Measurements from ENCODE around the gene STAG1.
"Not testable (repeated sequence)": the region's sequence is repeated elsewhere in the genome, so short reads cannot be mapped to it uniquely, and the experiment has no call there.

The STAG1 gene

DNA sequence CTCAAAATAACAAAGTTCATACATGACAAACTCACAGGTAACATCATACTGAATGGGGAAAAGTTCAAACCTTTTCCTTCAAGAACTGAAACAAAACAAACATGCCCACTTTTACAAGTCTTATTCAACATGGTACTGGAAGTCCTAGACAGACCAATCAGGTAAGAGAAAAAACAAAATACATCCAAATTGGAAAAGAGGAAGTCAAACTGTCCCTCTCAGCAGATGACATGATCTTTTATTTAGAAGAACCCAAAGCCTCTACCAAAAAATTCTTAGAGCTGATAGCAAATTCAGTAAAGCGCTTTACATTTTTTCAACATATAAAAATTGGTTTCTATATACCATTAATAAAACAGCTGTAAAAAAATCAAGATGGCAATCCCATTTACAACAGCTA is 219.4 kb downstream of the STAG1 start:
- Histone ChIP-seq H3K9ac (ENCODE audit: low read length) (no peak overlapping the region), H3K4me1 (ENCODE audit: insufficient read depth, low read length) (no peaks in the 10 kb centered on the region), H3K27ac (ENCODE audit: low read depth, low read length) (no peak overlapping the region), H3K4me3 (ENCODE audit: low read depth in 1 of 2, low read length in 2 of 2) (no peak overlapping the region), H3K9me3 (ENCODE audit: low read length) (no peaks in the 10 kb centered on the region), H3K36me3 (ENCODE audit: insufficient read depth, low read length) (no peaks in the 10 kb centered on the region), H3K27me3 (ENCODE audit: control insufficient read depth in 1 of 2, insufficient read depth in 2 of 2, low read length in 2 of 2) (no peaks in the 10 kb centered on the region)

DNA sequence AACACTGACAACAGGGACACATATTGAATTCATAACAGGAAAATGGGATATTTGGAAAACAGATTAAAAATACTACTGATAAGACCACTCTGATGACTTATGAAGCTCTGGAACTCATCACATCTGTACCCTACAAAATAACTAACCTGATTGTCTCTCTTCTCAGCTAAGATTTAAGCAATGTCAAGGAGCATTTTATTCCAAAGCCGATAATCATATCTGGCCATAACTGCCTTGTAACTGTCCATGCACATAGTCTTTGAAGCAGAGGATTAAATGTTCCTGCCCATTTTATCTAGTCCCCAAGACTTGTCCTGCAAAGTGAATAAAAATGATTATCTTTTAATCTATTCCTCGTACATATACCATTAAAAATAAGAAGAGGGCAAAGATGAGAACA is 234.1 kb downstream of the STAG1 start:
- Histone ChIP-seq H3K27ac (ENCODE audit: low read depth, low read length) (no peak overlapping the region), H3K4me3 (ENCODE audit: low read depth in 1 of 2, low read length in 2 of 2) (no peak overlapping the region), H3K4me1 (ENCODE audit: insufficient read depth, low read length) (no peaks in the 10 kb centered on the region), H3K36me3 (ENCODE audit: insufficient read depth, low read length) (peaks cover 8% of the 10 kb centered on the region), H3K27me3 (ENCODE audit: control insufficient read depth in 1 of 2, insufficient read depth in 2 of 2, low read length in 2 of 2) (no peaks in the 10 kb centered on the region), H3K9ac (ENCODE audit: low read length) (no peak overlapping the region), H3K9me3 (ENCODE audit: low read length) (no peaks in the 10 kb centered on the region)

DNA sequence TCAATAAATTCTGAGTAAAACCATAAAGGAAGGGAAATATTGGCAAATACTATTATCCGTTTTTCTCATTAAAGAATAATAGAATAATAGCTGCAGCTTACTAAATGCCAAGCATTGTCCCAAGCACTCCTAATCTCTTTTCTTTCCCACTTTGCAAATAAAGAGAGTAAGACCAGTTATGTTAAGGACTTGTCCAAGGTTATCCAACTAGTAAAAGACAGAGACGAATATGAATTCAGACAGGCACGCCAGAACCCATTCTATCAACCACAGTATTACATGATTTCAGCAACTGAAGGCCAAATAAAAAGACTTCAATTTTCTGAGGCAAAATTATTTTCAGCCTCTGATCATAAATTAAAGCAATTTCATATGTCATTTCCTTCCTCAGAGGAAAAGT is 235.5 kb downstream of the STAG1 start:
- no peak overlapping the region for H3K27ac ChIP-seq (ENCODE audit: low read depth, low read length)
- peaks cover 8% of the 10 kb centered on the region for H3K36me3 ChIP-seq (ENCODE audit: insufficient read depth, low read length)
- H3K27me3 ChIP-seq (ENCODE audit: control insufficient read depth in 1 of 2, insufficient read depth in 2 of 2, low read length in 2 of 2), result no peaks in the 10 kb centered on the region
- no peaks in the 10 kb centered on the region for H3K4me1 ChIP-seq (ENCODE audit: insufficient read depth, low read length)
- no peak overlapping the region for H3K9ac ChIP-seq (ENCODE audit: low read length)
- no peaks in the 10 kb centered on the region for H3K9me3 ChIP-seq (ENCODE audit: low read length)
- H3K4me3 ChIP-seq (ENCODE audit: low read depth in 1 of 2, low read length in 2 of 2), result no peak overlapping the region

DNA sequence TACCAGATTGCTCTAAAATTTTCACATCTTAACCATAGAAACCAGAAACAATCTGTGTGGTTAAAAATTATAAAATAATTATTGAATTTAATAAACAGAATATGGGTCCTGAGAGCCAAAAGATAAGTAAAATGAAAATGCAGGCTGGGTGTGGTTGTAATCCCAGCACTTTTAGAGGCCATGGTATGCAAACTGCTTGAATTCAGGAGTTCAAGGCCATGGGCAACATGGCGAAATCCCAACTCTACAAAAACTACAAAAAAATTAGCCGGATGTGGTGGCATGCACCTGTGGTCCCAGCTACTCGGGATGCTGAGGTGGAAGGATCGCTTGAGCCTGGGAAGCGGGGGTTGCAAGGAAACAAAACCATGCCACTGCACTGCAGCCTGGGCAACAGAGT is 236.1 kb downstream of the STAG1 start:
- Histone ChIP-seq H3K27ac (ENCODE audit: low read depth, low read length) (no peak overlapping the region), H3K9ac (ENCODE audit: low read length) (no peak overlapping the region), H3K4me1 (ENCODE audit: insufficient read depth, low read length) (no peaks in the 10 kb centered on the region), H3K36me3 (ENCODE audit: insufficient read depth, low read length) (peaks cover 8% of the 10 kb centered on the region), H3K27me3 (ENCODE audit: control insufficient read depth in 1 of 2, insufficient read depth in 2 of 2, low read length in 2 of 2) (no peaks in the 10 kb centered on the region), H3K9me3 (ENCODE audit: low read length) (no peaks in the 10 kb centered on the region), H3K4me3 (ENCODE audit: low read depth in 1 of 2, low read length in 2 of 2) (no peak overlapping the region)

DNA sequence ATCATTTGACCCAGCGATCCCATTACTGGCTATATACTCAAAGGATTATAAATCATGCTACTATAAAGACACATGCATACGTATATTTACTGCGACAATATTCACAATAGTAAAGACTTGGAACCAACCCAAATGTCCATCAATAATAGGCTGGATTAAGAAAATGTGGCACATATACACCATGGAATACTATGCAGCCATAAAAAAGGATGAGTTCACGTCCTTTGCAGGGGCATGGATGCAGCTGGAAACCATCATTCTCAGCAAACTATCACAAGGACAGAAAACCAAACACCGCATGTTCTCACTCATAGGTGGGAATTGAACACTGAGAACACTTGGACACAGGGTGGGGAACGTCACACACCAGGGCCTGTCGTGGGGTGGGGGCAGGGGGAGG is 237.6 kb downstream of the STAG1 start:
- not testable (repeated sequence) for H3K36me3 ChIP-seq (ENCODE audit: insufficient read depth, low read length); H3K9ac ChIP-seq (ENCODE audit: low read length); H3K27me3 ChIP-seq (ENCODE audit: control insufficient read depth in 1 of 2, insufficient read depth in 2 of 2, low read length in 2 of 2); H3K9me3 ChIP-seq (ENCODE audit: low read length); H3K4me1 ChIP-seq (ENCODE audit: insufficient read depth, low read length); H3K4me3 ChIP-seq (ENCODE audit: low read depth in 1 of 2, low read length in 2 of 2); H3K27ac ChIP-seq (ENCODE audit: low read depth, low read length)

DNA sequence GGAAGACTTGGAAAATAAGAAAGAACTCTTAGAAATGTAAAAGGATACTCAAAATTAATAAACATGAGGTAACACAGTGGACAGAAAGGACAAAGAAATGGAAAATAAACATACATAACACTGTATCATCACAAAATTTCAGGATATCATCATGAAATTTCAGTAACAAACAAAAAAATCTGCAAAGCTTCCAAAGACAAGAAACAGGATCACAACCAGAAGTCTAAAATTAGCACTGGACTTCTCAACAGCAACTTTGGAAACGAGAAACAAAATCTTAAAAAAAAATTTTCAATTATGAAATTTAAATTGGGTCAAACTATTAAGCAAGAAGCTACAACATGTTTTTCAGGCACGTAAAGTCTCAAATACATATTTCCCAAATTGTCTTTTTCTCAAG is 238.8 kb downstream of the STAG1 start:
- no peak overlapping the region for H3K9ac ChIP-seq (ENCODE audit: low read length)

DNA sequence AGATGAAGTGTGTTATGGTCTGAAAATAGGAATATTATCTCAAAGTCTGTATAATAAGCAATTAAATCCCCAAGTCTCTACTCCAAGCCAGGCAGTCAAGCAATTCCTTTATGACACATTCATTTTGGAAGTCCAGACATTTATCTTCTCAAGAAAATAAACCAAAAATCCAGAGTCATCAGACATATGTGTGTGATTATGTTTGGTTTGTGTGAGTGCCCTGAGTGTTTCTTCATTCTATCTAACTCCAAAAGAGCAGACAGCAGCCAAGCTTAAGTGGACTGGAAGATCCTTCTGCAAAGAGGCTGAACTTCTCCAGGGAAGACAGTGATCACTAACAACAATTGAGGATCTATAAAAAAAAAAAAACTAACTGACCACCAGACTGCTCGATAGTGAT is 239.8 kb downstream of the STAG1 start:
- no peaks in the 10 kb centered on the region for H3K4me1 ChIP-seq (ENCODE audit: insufficient read depth, low read length)
- H3K36me3 ChIP-seq (ENCODE audit: insufficient read depth, low read length), result no peaks in the 10 kb centered on the region
- no peak overlapping the region for H3K9ac ChIP-seq (ENCODE audit: low read length)
- no peaks in the 10 kb centered on the region for H3K9me3 ChIP-seq (ENCODE audit: low read length)
- H3K4me3 ChIP-seq (ENCODE audit: low read depth in 1 of 2, low read length in 2 of 2), result no peak overlapping the region
- no peak overlapping the region for H3K27ac ChIP-seq (ENCODE audit: low read depth, low read length)
- H3K27me3 ChIP-seq (ENCODE audit: control insufficient read depth in 1 of 2, insufficient read depth in 2 of 2, low read length in 2 of 2), result no peaks in the 10 kb centered on the region

More for the DNA sequence above, 238.8 kb downstream of the STAG1 start:
- H3K27me3 ChIP-seq (ENCODE audit: control insufficient read depth in 1 of 2, insufficient read depth in 2 of 2, low read length in 2 of 2), result no peaks in the 10 kb centered on the region
- H3K27ac ChIP-seq (ENCODE audit: low read depth, low read length), result no peak overlapping the region
- H3K36me3 ChIP-seq (ENCODE audit: insufficient read depth, low read length), result peaks cover 4% of the 10 kb centered on the region
- no peak overlapping the region for H3K4me3 ChIP-seq (ENCODE audit: low read depth in 1 of 2, low read length in 2 of 2)
- H3K4me1 ChIP-seq (ENCODE audit: insufficient read depth, low read length), result no peaks in the 10 kb centered on the region
- H3K9me3 ChIP-seq (ENCODE audit: low read length), result no peaks in the 10 kb centered on the region

DNA sequence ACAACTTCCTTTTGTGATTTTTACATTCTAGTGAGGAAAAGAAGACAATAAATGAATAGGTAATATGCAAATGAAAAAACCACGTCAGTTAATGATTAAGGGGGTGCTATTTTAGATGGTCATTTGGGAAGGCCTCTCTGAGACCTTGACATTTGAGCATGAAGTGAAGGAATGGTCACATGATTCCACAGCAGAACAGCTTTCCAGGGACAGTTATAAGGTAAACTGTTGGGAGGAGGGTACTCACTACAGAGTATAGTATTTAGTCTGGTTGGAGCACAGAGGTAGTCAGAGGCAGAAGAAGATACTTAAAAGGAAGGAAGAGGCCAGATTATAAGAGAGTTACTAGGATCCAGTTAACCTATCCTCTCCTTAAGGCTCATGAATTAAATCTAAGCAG is 246.5 kb downstream of the STAG1 start:
- Histone ChIP-seq H3K27me3 (ENCODE audit: control insufficient read depth in 1 of 2, insufficient read depth in 2 of 2, low read length in 2 of 2) (no peaks in the 10 kb centered on the region), H3K4me1 (ENCODE audit: insufficient read depth, low read length) (no peaks in the 10 kb centered on the region), H3K9me3 (ENCODE audit: low read length) (no peaks in the 10 kb centered on the region), H3K27ac (ENCODE audit: low read depth, low read length) (no peak overlapping the region), H3K36me3 (ENCODE audit: insufficient read depth, low read length) (peaks cover 2% of the 10 kb centered on the region), H3K4me3 (ENCODE audit: low read depth in 1 of 2, low read length in 2 of 2) (no peak overlapping the region), H3K9ac (ENCODE audit: low read length) (no peak overlapping the region)

DNA sequence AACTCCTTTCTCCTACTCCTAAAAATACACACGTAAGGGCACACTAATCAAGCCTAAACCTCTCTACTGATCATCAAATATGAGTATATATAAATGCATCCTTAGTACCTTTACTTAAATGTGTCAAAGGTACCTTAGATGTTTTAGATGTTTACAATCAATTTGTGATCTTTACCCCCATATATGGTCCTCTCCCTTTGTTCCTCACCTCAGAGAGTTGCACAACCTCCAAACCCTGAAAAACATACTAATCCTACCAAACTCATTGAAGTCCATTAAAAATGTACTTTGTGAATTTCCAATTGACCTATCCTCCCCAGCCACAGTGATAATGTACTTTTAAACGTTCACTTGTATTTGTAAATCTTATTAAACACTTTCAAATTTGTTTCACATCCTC is 249.1 kb downstream of the STAG1 start:
- no peaks in the 10 kb centered on the region for H3K27me3 ChIP-seq (ENCODE audit: control insufficient read depth in 1 of 2, insufficient read depth in 2 of 2, low read length in 2 of 2)

DNA sequence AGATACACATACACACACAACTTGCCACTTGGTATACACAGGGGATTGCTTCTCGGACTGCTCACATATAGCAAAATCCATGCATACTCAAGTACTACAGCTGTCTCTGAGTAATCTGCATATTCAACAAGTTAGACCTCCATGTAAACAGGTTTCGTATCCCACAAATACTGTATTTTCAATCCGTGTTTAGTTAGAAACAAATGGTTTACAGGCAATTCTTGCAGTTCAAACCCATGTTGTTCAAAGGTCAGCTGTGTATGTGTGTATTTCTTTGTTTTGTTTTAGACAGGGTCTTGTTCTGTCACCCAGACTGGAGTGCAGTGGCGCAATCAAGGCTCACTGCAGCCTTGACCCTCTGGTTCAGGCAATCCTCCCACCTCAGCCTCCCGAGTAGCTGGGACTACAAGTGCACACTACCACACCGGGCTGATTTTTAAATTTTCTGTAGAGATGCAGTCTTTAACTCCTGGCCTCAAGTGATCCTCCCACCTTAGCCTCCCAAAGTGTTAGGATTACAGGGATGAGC is 253.2 kb downstream of the STAG1 start:
- peaks cover 6% of the 10 kb centered on the region for H3K36me3 ChIP-seq (ENCODE audit: insufficient read depth, low read length)
- H3K27ac ChIP-seq (ENCODE audit: low read depth, low read length), result no peak overlapping the region
- H3K9ac ChIP-seq (ENCODE audit: low read length), result no peak overlapping the region
- no peaks in the 10 kb centered on the region for H3K4me1 ChIP-seq (ENCODE audit: insufficient read depth, low read length)
- H3K9me3 ChIP-seq (ENCODE audit: low read length), result no peaks in the 10 kb centered on the region
- H3K27me3 ChIP-seq (ENCODE audit: control insufficient read depth in 1 of 2, insufficient read depth in 2 of 2, low read length in 2 of 2), result no peaks in the 10 kb centered on the region
- H3K4me3 ChIP-seq (ENCODE audit: low read depth in 1 of 2, low read length in 2 of 2), result no peak overlapping the region

More for the DNA sequence above, 249.1 kb downstream of the STAG1 start:
- Histone ChIP-seq H3K36me3 (ENCODE audit: insufficient read depth, low read length) (peaks cover 6% of the 10 kb centered on the region), H3K9ac (ENCODE audit: low read length) (no peak overlapping the region), H3K9me3 (ENCODE audit: low read length) (no peaks in the 10 kb centered on the region), H3K27ac (ENCODE audit: low read depth, low read length) (no peak overlapping the region), H3K4me3 (ENCODE audit: low read depth in 1 of 2, low read length in 2 of 2) (no peak overlapping the region), H3K4me1 (ENCODE audit: insufficient read depth, low read length) (no peaks in the 10 kb centered on the region)

DNA sequence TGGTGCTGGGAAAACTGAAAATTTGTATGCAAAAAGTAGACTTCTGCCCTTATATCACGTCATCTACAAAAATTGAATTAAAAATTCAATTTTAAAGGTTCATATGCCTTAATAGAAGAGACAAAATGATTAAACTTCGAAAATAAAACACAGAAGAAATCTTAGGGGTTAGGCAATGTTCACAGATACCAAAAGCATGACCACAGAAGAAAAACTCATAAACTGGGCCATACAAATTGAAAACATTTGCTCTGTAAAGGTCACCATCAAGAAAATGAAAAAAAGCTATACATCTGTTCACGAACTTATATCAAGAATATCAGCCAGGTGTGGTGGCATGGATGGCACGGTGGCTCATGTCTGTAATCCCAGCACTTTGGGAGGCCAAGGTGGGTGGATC is 257.0 kb downstream of the STAG1 start:
- no peak overlapping the region for H3K27ac ChIP-seq (ENCODE audit: low read depth, low read length)
- peaks cover 4% of the 10 kb centered on the region for H3K36me3 ChIP-seq (ENCODE audit: insufficient read depth, low read length)
- H3K4me3 ChIP-seq (ENCODE audit: low read depth in 1 of 2, low read length in 2 of 2), result no peak overlapping the region
- no peak overlapping the region for H3K9ac ChIP-seq (ENCODE audit: low read length)
- no peaks in the 10 kb centered on the region for H3K4me1 ChIP-seq (ENCODE audit: insufficient read depth, low read length)
- H3K27me3 ChIP-seq (ENCODE audit: control insufficient read depth in 1 of 2, insufficient read depth in 2 of 2, low read length in 2 of 2), result no peaks in the 10 kb centered on the region
- H3K9me3 ChIP-seq (ENCODE audit: low read length), result no peaks in the 10 kb centered on the region

DNA sequence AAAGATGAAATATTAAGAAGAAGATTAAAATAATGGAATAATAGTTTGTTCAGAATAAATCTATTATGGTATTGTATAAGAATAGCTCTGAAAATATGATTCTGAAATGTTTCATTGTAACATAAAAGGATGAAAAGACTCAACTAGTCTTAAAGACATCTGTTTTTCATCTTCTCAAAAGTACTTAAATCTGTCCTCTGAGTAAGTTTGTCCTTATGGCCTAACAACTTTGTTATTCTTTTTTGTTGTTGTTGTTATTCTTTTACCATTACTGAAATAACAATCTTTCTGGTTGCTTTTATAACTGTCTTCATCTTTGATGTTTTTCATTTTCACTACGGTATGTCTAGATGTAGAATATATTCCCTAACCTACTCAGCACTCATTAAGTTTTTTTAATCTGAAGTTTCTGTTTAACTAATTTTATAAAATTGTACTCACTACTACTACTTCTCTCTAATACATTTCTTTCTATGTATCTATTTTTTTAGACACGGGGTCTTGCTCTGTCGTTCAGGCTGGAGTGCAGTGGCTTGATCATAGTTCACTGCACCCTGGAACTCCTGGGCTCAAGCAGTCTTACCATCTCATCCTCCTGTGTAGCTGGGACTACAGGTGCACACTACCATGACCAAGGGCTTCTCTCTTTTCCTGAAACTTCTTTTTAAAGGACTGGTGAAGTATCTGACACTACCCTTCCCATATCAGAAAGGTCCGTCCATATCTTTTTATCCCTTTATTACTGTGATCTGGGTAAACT is 261.4 kb downstream of the STAG1 start:
- no peaks in the 10 kb centered on the region for H3K4me1 ChIP-seq (ENCODE audit: insufficient read depth, low read length)
- no peaks in the 10 kb centered on the region for H3K9me3 ChIP-seq (ENCODE audit: low read length)
- H3K27ac ChIP-seq (ENCODE audit: low read depth, low read length), result no peak overlapping the region
- H3K27me3 ChIP-seq (ENCODE audit: control insufficient read depth in 1 of 2, insufficient read depth in 2 of 2, low read length in 2 of 2), result no peaks in the 10 kb centered on the region
- no peak overlapping the region for H3K9ac ChIP-seq (ENCODE audit: low read length)
- H3K36me3 ChIP-seq (ENCODE audit: insufficient read depth, low read length), result peaks cover 4% of the 10 kb centered on the region
- no peak overlapping the region for H3K4me3 ChIP-seq (ENCODE audit: low read depth in 1 of 2, low read length in 2 of 2)

Measured in muscle layer of colon (tissue), 2 donors.